ENCODE data around the gene RXFP4.

GRCh38 chr1:155984341-155984740 is 42.9 kb downstream of the RXFP4 start:
- no peak for TF ChIP-seq CTCF (conservative IDR thresholded peaks at IDR 0.05; ENCODE audit: low read length)
- no peak for TF ChIP-seq EZH2phosphoT487 (IDR thresholded peaks at IDR 0.05; ENCODE audit: borderline replicate concordance, low read depth, low read length)

Data from OCI-LY7 (cell line).